Measurements from ENCODE around the gene WDR46.
A peak's percentile ranks its signal among the peaks of the same experiment; 100 is the strongest.

The WDR46 gene

DNA sequence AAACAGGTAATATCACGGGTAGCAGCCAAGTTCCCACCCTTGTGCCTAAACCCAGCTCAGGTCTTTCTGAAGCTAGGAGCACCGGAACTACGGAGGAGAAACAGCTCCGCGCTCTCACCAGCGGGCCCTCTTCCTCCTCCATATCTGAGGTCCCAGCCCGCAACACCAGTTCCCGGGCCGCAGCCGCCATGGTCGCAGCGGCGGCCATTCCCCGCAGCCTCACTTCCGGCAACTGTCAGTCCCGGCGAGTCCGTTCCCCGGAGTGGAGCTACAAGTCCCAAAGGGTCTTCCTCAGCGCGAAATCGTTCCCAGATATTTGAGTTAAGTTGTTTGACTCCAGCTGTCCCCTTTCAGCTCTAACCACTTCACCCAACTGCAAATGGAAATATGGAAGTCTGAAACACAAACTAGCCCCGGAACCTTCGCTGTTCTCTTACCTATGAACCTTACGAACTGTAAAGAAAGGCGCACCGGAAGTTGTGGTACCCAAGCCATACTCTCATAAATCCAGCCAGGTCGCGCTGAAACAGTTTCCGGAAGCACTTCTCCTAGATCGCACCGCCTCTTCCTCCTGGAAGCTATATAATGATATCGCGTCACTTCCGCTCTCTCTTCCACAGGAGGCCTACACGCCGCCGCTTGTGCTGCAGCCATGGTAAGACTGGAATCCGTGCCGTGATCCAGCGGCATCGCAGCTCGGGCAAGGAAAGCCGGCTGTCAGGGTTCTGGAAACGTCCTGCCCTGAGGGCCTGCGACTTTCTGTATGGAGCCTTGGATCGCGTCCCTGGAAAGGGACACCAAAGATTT, 17.4 kb downstream of the WDR46 start, which contains the start of the genes RPS18 and VPS52 (continued):
- no peak for TF ChIP-seq ZNF555 (tag by site-specific recombination; conservative IDR thresholded peaks at IDR 0.05)
- TF ChIP-seq ZNF639 (tag by site-specific recombination; IDR thresholded peaks at IDR 0.05), result peak; percentile 96
- peak; percentile 42; the same call in 1 of the 2 replicates for TF ChIP-seq ZNF843 (tag by site-specific recombination; IDR thresholded peaks at IDR 0.05)
- TF ChIP-seq, protein P1, sequence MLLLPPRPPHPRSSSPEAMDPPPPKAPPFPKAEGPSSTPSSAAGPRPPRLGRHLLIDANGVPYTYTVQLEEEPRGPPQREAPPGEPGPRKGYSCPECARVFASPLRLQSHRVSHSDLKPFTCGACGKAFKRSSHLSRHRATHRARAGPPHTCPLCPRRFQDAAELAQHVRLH (tag by site-specific recombination; IDR thresholded peaks at IDR 0.05), result peak; percentile 97
- TF ChIP-seq KLF7 (tag by site-specific recombination; IDR thresholded peaks at IDR 0.05; ENCODE audit: borderline replicate concordance), result 0 out of 2 replicates have a peak, but pooled peaks have one; percentile 23
- peak; percentile 52 for TF ChIP-seq ZNF24 (tag by site-specific recombination; IDR thresholded peaks at IDR 0.05)
- TF ChIP-seq, protein P2, sequence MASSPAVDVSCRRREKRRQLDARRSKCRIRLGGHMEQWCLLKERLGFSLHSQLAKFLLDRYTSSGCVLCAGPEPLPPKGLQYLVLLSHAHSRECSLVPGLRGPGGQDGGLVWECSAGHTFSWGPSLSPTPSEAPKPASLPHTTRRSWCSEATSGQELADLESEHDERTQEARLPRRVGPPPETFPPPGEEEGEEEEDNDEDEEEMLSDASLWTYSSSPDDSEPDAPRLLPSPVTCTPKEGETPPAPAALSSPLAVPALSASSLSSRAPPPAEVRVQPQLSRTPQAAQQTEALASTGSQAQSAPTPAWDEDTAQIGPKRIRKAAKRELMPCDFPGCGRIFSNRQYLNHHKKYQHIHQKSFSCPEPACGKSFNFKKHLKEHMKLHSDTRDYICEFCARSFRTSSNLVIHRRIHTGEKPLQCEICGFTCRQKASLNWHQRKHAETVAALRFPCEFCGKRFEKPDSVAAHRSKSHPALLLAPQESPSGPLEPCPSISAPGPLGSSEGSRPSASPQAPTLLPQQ (tag by site-specific recombination; IDR thresholded peaks at IDR 0.05), result 0 out of 2 replicates have a peak, but pooled peaks have one; percentile 56
- peak; percentile 88 for TF ChIP-seq ZFP37 (tag by site-specific recombination; IDR thresholded peaks at IDR 0.05)
- peak; percentile 20; the same call in 1 of the 2 replicates for TF ChIP-seq ZNF777 (tag by site-specific recombination; IDR thresholded peaks at IDR 0.05; ENCODE audit: borderline replicate concordance)
- peak; percentile 76 for TF ChIP-seq ZNF335 (tag by site-specific recombination; conservative IDR thresholded peaks at IDR 0.05)
- TF ChIP-seq ZNF350 (tag by site-specific recombination; IDR thresholded peaks at IDR 0.05), result no peak
- TF ChIP-seq ZNF610 (tag by site-specific recombination; IDR thresholded peaks at IDR 0.05; ENCODE audit: borderline replicate concordance), result 0 out of 2 replicates have a peak, but pooled peaks have one; percentile 50
- TF ChIP-seq ZNF530 (tag by site-specific recombination; IDR thresholded peaks at IDR 0.05; ENCODE audit: low read depth), result 0 out of 2 replicates have a peak, but pooled peaks have one; percentile 8
- TF ChIP-seq ZSCAN18 (tag by site-specific recombination; IDR thresholded peaks at IDR 0.05), result peak; percentile 89
- no peak for TF ChIP-seq ZNF23 (tag by site-specific recombination; IDR thresholded peaks at IDR 0.05; ENCODE audit: borderline replicate concordance)
- TF ChIP-seq RBAK (tag by site-specific recombination; IDR thresholded peaks at IDR 0.05), result no peak
- TF ChIP-seq GFI1B (tag by site-specific recombination; IDR thresholded peaks at IDR 0.05), result no peak
- peak; percentile 79 for TF ChIP-seq ZBTB21 (tag by site-specific recombination; IDR thresholded peaks at IDR 0.05)
- TF ChIP-seq FEZF1 (tag by site-specific recombination; IDR thresholded peaks at IDR 0.05), result 0 out of 2 replicates have a peak, but pooled peaks have one; percentile 21
- TF ChIP-seq HOXA7 (CRISPR knock-in tag; IDR thresholded peaks at IDR 0.05; ENCODE audit: borderline replicate concordance), result no peak
- peak; percentile 69 for TF ChIP-seq PRDM4 (tag by site-specific recombination; IDR thresholded peaks at IDR 0.05)
- TF ChIP-seq WT1 (tag by site-specific recombination; IDR thresholded peaks at IDR 0.05), result peak; percentile 10; the same call in 1 of the 2 replicates
- TF ChIP-seq, protein P3, sequence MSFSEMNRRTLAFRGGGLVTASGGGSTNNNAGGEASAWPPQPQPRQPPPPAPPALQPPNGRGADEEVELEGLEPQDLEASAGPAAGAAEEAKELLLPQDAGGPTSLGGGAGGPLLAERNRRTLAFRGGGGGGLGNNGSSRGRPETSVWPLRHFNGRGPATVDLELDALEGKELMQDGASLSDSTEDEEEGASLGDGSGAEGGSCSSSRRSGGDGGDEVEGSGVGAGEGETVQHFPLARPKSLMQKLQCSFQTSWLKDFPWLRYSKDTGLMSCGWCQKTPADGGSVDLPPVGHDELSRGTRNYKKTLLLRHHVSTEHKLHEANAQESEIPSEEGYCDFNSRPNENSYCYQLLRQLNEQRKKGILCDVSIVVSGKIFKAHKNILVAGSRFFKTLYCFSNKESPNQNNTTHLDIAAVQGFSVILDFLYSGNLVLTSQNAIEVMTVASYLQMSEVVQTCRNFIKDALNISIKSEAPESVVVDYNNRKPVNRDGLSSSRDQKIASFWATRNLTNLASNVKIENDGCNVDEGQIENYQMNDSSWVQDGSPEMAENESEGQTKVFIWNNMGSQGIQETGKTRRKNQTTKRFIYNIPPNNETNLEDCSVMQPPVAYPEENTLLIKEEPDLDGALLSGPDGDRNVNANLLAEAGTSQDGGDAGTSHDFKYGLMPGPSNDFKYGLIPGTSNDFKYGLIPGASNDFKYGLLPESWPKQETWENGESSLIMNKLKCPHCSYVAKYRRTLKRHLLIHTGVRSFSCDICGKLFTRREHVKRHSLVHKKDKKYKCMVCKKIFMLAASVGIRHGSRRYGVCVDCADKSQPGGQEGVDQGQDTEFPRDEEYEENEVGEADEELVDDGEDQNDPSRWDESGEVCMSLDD (tag by site-specific recombination; IDR thresholded peaks at IDR 0.05), result peak; percentile 75
- TF ChIP-seq ZNF280C (tag by site-specific recombination; IDR thresholded peaks at IDR 0.05), result no peak
- TF ChIP-seq SP2 (tag by site-specific recombination; IDR thresholded peaks at IDR 0.05), result peak; percentile 95

Data from HEK293 (cell line).